Stimulated activated naive CD4-positive, alpha-beta T cell (primary cell): ENCODE data around the gene PI4KB.
A peak's percentile ranks its signal among the peaks of the same experiment; 100 is the strongest.
"Not testable (repeated sequence)": the region's sequence is repeated elsewhere in the genome, so short reads cannot be mapped to it uniquely, and the experiment has no call there.

ENCODE experiments used
- DNase-seq, 6 experiments: peaks; one replicate each; lab custom pipeline; 2025; lab: John Stamatoyannopoulos, UW

PI4KB gene

DNA sequence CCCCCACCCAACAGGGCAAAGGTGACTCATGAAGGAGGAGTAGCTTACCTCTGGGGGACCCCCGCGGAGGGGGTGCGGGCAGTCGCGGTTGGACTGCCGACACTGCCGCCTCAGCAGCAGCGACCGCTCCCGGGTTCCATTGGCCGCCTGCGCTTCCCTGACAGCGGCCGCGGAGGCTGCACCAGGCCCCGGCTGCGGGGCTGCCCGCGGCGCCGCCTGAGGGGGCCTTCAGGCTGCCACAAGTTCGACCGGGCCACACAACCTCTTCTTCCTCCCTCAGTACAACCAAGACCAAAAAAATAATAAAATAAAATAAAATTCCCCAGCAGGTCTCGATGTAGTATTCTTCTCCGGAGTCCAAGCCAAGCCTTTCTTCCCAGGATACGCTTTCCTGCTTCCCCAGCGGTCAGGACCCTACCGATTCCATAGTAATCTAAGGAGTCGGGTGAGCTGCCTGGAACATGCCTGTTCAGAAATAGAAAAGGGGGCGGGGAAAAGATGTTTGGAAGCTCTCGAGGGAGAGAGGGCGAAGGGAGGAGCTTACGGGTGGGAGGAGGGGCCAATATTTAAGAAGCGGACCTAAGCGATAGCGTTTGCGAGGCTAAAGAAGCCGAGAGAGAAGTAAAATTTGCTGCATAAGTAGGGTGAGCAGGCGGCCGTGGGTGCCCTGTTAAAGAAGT, at the start of gene PI4KB:
PI4KB (minus strand) TSS at position 194 of the 680 bp plus-strand sequence. CDS start 10,935 bp downstream, outside the sequence.
- DNase-seq: peak; percentile 79 to 95 (median 90)

DNA sequence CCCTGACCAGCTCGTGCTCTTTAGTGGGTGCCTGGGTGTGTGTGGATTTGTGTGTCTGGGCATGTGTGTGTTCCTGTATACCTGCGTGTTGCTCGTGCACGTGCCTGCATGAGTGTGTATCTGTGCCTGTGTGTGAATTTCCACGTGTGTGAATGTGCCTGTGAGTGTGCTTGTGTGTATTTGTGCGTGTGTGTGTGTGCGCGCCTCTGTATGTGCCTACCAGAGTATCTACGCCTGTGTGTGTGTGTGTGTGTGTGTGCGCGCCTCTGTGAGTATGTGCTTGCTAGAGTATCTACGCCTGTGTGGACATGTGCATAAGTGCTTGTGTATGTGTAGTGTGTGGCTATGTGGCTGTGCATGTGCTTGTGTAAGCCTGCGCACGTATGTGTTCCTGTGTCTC, 46.0 kb upstream of the PI4KB start:
- no peak for DNase-seq

DNA sequence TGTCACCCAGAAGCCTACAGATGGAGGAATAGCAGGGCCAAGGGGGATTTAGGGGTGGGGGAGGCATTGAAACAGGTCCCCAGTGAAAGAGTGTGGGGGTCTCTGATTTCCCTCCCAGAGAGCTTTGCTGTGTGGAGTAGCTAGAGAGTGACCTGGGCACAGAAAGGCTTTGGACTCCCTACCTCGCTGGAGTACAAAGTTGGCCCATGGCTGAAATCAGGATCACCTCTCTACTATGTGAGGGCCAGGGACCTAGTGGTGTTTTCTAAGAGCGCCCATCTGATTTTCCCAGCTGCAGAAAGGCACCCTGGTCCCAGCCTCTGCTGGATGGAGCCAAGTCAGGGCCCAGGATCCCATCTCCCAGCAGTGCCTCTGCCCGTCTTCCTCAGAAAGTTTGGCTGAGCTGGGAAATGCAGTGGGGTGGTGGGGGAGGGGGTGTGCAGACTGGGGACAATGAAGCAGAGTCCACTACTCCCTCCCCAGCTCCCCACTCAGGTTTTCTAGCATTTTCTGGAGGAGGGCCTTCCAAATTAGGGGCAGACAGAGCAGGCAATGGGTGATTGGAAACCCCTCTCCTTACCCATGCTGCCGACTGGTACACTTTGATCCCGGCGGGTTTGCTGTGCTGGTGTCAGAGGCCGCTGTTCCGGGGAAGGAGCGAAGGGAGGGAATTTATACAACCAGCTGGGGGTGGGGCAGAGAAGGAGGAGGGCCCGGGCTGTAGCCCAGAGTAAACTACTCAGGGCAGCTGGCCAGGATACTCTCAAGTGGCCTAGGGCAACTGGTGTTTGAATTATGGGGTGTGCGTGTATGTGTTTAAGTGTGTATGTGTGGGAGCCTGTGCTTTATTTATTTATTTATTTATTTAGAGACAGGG, 45.1 kb upstream of the PI4KB start, which contains the start of gene SELENBP1:
SELENBP1 (minus strand) TSS at position 648 of the 877 bp plus-strand sequence; CDS start at position 584, 64 bp downstream.
- no peak for DNase-seq

DNA sequence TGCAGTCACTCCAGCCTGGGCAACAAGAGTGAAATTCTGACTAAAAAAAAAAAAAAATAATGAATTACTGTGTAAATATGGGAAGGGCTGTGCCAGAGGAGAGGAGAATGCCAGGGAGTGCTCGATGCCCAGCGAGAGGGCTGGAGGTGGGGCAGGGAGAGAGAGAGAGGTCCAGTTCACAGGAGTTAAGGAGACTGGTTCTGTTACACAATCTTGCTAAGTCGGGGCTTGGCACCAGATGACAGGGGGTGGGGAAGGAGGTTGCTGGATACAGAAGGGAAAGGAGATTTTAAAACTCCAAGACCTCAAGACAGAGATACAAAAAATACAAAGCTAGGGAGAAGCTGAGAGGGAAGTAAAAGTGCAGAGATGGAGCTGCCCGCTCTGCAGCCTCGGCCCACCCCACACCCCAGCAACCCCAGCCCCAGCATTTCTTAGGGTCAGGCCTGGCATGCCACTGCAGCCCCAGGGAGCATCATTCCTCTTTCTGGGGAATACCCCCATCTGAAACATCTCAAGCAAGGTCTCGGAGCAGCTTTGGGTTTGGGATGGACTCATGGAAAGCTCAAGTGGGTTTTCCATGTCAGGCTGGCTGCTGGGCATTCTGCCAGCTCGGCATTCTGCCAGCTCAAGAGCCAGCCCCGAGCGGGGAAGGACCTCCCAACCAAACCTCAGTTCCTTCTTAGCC, 44.3 kb upstream of the PI4KB start:
- no peak for DNase-seq

DNA sequence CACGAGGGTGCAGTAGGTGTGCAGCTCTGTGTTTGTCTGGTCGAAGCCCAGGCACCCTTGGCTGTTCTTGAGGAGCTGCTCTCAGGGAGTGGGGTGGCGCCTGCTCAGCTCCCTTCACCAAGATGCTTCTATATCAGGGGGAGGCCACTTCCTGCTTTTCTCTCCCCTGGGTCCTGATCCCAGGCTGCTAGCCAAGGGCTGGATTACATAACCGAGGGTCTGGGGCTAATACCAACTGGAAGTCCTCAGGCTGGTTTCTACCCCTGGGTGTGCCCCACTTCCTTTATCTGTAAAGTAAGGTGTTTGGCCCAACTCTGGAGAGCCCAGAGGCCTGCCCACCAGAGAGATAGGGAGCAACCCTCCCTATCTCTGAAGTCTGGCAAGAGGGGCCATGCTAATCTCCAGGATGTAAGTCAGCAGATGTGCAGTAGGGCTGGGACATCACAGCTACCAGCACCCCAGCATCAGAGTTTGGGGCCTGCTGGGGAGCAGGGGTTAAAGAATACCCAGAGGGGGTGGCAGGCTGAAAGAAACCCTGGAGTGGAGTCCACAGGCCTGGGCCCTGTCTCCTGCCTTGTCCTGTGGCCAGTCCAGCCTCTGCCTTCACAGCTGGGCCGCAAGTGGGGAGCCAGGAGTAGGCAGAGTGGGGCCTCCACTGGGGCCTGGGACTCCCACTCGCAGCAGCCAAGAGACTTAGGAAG, 43.1 kb upstream of the PI4KB start:
- DNase-seq: no peak

DNA sequence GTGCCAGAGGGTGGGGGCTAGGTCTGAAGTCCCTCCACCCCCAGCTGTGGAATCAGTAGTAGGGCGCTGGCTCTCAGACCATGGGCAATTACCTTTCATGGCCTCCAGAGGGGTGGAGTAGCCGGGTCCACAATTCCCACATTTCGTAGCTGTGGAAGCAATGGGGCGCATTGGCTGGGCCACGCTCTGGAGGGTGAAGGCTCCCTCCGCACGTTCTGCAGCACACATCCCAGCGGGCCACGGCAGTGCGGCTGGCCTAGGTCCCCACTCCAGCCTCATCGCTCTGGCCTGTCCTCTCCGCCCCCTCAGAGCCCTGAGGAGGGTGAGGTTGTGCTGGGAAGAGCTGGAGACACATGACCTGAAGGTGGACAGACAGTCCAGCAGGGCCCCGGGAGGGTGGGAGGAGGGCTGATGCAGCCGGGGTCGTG, 42.4 kb upstream of the PI4KB start:
- no peak for DNase-seq

DNA sequence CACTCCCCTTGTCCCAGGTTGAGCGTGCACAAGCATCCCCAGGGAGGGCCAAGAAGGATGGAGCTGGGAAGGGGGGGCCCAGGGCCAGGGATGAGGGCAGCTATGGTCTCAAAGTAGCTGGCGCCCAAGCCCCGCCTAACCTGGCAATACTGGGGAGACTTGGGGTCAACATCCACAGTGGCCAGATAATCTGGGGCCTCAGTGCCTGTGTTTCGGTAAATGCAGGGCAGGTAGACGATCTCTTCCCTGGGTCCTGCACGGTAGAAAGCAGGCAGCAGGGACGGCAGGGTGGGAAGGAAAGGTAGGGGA, 42.0 kb upstream of the PI4KB start:
- DNase-seq: no peak

DNA sequence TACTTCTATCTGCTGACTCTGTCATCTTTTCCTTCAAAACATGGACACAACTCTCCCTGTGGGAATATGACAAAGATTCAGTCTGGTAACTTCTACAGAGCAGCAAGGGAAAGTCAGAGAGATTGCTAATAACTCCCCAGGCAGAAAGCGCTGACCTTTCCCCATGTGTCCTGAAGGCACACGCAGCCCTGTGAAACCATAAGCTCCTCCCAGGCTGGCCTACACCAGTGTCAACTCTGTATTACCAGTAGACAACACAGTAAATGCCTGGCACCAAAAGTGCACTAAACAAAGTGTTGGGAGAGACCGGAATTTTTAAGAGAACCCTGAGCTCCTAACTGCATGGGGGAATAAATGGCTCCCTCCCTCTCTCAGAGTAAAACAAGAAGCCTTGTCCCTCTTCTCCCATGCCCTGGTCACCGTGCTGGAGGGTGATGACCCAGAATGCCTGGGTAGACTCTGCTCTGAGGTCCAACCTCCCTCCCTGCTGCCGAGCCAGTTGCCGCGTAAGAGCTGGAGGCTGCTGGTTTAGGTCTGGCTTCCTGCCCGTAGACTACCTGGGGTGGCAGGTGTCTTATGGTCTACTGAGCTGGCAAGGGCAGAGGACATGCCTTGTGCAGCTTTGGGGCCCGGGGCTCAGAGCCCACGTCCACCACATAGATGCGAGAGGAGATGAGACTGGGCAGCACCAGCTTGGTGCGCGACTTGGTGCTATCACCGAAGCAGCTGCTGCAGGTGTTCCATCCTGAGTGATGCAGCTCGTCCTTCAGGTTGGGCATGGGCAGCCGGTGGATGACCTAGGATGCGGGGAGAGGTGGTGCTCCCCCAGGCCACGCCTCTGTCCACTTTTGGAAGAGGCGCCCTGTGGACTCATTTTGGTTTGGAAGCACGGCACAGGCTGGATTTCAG, 41.4 kb upstream of the PI4KB start:
- DNase-seq: no peak

DNA sequence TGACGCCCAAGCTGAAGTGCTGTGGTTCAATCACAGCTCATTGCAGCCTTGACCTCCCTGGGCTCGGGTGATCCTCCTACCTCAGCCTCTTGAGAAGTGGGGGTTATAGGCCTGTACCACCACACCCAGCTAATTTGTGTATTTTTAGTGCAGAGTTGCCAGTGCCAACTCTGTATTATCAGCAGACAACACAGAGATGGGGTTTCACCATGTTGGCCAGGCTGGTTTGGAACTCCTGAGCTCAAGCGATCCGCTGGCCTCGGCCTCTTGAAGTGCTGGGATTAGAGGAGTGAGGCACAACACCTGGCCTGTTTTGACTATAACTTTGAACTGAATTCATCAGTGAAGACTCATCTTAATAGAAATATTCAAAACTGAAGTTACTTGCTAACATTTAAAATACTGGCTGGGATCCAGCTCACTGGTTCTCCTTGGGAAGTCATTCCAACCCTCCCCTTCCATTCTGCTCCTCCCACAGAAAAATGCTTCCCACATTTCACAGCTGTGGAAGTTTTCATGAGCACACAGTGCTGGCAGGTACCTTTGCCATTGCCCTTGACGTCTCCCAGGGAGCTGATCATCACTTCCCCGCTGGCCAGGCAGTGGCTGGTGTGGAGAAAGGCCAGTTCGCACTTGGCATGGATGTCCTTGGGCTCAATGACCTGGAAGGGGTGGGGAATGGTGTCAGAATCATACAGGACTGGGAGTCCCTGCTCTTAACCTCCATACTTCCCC, 40.6 kb upstream of the PI4KB start:
- no peak for DNase-seq

DNA sequence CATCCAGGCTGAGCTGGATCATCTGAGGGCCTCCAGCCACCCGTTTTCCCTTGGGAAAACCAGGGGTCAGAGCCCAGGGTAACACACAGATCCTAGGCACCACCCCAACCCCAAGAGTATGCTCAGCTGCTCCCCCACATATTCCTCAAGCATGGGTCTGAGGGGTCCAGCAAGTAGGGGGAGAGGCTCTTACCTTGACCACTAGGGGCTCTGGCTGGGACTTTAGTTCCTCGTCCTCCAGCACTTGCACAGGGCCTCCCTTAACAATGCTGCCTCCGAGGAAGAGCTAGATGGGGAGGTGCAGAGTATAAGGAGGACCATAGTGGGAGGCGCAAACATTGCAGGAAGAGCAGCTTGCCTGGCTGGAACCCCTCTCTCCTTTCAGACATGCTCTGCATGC, 37.8 kb upstream of the PI4KB start:
- DNase-seq: no peak

DNA sequence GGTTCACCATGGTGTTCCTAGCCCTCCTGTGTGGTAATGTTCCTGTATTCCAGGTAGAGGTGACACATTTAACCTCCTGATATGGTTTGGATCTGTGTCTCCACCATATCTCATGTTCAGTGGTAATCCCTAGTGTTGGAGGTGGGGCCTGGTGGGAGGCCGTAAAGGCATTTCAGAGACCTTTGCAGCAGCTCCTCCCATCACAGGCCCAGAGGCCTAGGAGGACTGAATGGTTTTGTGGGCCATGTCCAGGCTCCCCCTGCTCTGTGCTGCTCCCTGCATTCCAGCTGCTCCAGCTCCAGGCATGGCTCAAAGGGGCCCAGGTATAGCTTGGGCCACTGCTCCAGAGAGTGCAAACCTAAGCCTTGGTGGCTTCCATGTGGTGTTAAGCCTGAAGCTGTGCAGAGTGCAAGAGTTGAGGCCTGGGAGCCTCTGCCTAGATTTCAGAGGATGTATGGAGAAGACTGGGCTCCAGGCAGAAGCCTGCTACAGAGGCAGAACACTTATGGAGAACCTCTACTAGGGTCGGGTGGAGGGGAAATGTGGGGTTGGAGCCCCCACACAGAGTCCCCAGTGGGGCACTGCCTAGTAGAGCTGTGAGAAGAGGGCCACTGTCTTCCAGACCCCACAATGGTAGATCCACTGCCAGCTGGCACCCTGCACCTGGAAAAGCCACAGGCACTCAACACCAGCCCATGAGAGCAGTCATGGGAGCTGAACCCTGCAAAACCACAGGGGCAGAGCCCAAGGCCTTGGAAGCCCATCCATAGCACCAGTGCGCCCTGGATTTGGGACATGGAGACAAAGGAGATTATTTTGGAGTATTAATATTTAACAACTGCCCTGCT, 35.3 kb upstream of the PI4KB start:
- DNase-seq: no peak

DNA sequence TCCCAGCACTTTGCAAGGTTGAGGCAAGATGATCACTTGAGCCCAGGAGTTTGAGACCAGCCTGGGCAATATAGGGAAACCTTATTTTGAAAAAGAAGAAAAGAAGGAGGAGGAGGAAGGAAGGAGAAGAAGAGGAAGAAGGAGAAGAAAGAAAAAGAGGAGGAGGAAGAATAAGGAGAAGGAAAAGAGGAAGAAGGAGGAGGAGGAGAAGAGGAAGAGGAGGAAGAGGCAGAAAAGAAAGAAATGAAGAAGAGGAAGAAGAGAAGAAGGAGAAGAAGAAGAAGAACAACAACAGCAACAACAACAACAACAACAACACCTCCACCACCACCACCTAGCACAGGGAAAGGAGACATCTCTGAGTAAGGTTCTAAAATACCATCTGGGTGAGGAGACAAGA, 34.7 kb upstream of the PI4KB start:
- no peak for DNase-seq

DNA sequence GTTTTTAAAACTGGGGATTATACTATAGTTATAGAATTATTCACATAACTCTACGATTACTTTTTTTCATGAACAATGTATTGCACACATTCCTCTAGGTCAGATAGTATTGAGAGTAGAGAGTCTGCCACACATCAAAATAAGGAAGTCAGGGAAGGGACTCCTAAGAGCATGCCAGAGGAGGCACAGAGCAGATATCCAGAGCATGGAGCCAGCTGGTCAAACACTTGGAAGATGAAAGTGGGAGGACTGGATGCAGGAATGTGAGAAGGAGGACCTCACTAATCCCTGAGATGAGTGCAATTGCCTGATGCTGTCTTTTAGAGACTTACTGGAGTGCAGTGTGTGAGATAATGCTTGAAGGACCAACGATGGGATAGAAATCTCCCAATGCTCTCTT, 29.5 kb upstream of the PI4KB start:
- no peak for DNase-seq

DNA sequence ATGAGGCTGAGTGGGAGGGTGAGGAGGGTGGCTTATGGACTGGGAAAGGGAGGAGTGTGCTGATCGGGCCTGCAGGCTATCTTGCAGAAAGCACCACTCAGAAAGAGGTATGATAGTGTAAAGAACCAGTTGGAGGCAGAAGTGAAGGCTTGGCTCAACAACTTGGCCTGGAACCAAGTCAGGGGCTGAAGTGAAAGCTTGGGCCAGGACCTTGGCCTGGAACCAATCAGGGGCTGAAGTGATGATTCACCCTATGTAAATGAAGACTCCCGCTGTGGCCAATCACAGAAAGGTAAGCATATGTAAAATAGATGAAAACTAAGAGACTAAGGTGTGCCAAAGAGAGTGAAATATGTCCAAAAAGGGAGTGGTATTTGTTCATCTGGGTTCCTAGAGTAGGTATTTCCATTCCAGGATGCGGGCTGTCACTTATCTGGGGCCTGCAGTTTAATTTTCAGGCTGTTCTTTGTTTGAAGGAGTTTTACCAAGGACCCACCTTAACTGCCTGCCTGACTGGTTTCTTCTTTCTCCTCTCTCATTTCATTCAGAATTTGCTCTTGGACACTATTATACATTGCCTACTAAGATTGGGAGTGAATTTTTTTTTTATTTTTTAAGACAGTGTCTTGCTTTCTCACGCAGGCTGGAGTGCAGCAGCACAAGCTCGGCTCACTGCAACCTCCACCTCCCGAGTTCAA, 25.0 kb upstream of the PI4KB start:
- no peak for DNase-seq

DNA sequence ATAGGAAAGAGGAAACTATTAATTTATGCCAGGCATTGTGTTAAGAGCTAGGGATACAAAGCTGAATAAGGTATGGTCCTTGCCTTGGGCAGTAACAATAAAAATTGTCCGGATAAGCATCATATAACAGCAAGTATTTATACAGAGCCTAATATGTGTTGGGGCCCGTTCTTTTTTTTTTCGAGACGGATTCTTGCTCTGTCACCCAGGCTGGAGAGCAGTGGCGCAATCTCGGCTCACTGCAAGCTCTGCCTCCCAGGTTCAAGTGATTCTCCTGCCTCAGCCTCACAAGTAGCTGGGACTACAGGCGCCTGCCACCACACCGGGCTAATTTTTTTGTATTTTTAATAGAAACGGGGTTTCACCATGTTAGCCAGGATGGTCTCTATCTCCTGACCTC, 23.1 kb upstream of the PI4KB start:
- not testable (repeated sequence) for DNase-seq

DNA sequence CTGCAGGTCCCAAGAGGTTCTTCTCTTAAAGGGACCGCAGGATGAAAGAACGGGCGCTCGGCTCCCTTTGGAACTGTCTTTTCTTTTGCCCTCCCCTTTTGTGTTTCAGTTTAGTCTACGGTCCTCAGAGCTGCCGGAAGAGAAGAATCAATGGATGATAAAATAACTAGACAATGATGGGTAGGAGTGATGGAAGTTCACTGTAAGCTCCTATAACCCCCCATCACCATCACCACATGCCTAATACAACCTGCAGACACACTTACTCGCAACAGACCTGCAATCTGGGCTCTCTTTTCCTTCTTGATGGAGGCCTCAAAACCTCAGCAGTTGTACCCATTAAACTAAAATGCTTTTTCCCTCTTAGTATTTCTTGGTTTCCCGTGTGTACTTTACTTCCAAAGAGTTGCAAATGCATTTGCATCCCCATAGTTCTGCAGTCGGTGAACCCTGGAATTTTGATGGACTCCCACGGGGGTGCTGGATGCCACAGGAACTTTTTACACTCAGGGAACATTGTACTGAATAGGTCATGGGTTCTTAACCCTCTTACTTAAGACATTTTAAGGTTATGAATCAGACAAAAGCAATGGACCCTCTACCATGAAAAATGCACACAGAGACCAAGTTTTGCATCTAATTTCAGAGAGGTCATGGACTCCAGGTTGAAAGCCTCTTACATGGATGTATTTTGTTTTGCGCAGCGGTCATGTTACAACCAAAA, 20.5 kb upstream of the PI4KB start:
- no peak for DNase-seq

DNA sequence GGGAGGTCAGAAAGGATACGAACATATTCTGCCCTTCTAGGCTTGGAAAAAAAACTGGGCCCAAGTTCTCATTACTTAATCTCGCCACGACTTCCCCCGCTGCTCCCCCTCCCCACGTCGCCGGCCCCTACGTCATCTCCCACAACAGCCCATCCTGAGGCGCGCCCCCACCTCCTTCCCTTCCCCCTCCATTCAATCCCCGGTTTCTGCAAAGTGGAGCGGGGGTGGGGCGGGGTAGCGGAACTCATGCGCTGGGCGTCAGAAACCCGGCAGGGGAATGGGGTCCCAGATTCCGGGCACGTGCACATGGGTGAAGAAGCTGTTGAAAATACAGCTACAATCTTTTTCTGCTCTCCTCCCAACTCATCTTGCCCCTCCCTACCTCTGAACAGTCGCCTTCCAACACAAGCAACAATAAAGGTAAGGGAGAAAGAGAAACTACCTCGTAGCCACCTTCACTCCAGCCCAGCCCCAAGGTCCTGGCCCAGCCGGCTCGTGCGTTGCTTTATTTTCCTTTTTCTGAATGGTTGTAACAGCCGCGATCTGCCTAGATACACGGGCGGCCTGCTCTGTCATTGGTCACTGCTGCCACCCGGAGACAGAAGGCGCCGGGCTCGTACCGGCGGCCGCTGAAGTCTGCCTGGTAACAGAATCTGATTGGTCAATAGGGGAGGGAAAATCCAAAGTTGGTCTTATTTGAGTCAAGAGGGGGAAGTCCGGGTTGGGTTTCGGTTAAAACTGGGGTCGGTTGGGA, 19.7 kb upstream of the PI4KB start, which contains the start of gene RFX5:
RFX5 (minus strand) TSS at position 484 of the 754 bp plus-strand sequence. CDS start 932 bp downstream, outside the sequence.
- peak; percentile 83 to 96 (median 94) for DNase-seq
